NCI-H1930 (cell line): ENCODE data around the gene SLC12A9.
A peak's percentile ranks its signal among the peaks of the same experiment; 100 is the strongest.
"Not testable (repeated sequence)": the region's sequence is repeated elsewhere in the genome, so short reads cannot be mapped to it uniquely, and the experiment has no call there.

Experiments
- DNase-seq, 2 experiments: peaks; one replicate each; lab custom pipeline; 2025; lab: John Stamatoyannopoulos, UW

SLC12A9 gene

GRCh38 chr7:100852048-100852872 lies at the start of gene SLC12A9:
Gene SLC12A9, plus strand, starts transcription at chr7:100852713. Its CDS starts 1,485 bp downstream, at chr7:100854198.
- peak; percentile 80 to 84 for DNase-seq

- DNase-seq: no peak
Observed at GRCh38 chr7:100802951-100803350, 49.6 kb upstream of the SLC12A9 start.

DNA sequence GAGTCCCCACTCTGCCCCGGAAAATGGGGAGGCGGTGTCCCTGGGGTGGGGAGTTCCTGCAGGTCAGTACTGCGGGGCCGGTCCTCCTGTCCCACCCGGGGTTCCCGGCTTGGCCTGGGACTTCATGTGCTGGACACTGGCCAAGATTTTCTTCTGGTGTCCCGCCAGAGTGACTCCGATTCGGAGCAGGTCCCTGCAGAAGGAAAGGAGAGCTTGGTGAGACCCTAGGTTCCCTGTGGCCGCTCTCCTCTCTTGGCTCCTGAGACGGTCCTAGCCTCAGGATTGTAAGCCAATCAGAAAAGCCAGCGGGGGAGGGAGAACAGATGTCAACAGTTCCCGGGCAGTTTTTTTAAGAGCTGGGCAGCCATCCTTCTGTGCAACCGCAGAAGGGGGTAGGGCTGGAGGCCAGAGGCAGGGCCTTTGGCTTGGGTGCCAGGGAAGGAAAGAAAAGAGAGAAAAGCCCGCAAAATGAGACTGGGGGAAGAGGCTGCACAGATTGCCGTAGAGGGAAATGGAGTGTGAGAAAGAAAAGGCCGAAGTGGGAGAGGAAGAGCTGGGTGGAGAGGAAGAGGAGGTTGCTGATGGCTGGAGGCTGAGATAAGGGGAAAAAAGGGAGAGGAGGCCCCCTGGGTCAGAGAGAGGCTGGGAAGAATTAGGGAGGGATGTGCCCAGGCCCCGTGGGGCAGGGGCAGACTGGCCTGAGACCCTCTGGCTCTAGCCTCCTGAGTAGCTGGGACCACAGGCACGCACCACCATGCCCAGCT lies 48.9 kb upstream of the SLC12A9 start:
- DNase-seq: peak; percentile 26 to 48

GRCh38 chr7:100804681-100805431 lies 47.7 kb upstream of the SLC12A9 start:
- DNase-seq: no peak

GRCh38 chr7:100806276-100806675 lies 46.2 kb upstream of the SLC12A9 start:
- no peak for DNase-seq

DNA sequence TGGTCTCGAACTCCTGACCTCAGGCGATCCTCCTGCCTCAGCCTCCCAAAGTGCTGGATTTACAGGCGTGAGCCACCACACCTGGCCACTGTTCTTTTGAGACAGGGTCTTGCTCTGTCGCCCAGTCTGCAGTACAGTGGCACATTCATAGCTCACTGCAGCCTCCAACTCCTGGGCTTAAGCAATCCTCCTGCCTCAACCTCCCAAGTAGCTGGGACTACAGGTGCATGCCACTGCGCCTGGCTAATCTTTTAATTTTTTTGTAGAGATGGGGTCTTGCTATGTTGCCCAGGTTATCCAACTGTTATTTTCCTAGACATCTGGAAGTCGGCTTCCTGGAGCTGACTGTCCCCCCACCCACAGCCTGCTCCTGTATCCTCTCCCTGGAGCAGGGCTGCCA lies 45.6 kb upstream of the SLC12A9 start:
- not testable (repeated sequence) for DNase-seq

DNA sequence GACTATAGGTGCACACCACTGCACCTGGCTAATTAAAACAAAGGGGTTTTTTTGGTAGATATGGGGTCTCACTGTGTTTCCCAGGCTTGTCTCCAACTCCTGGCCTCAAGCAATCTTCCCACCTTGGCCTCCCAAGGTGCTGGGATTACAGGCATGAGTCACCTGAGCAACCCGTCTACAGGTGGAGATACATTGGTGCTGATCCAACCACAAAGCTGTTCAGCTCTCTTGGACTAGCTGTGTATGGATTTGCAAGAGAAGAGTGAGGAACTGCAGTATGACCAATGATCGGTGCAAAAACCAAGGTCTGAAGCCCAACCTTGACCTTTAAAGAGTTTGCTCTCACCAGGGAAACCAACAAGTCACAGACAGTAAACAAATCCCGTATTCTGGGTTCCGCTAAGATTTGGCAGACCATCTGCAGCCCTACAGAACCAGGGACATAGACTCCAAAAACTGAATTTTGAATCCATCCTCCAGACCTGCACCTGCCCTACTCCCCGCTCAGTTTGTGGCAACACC lies 44.1 kb upstream of the SLC12A9 start:
- DNase-seq: no peak

GRCh38 chr7:100811480-100811879 lies 41.0 kb upstream of the SLC12A9 start:
- DNase-seq: no peak

- no peak for DNase-seq
Observed at GRCh38 chr7:100812729-100813128, 39.8 kb upstream of the SLC12A9 start.

- DNase-seq: not testable (repeated sequence)
Observed at GRCh38 chr7:100816515-100816914, 36.0 kb upstream of the SLC12A9 start.

GRCh38 chr7:100817097-100817496 lies 35.4 kb upstream of the SLC12A9 start:
- DNase-seq: no peak

- no peak for DNase-seq
Observed at GRCh38 chr7:100818366-100818765, 34.1 kb upstream of the SLC12A9 start.

- DNase-seq: no peak
Observed at GRCh38 chr7:100818825-100819224, 33.7 kb upstream of the SLC12A9 start.

DNA sequence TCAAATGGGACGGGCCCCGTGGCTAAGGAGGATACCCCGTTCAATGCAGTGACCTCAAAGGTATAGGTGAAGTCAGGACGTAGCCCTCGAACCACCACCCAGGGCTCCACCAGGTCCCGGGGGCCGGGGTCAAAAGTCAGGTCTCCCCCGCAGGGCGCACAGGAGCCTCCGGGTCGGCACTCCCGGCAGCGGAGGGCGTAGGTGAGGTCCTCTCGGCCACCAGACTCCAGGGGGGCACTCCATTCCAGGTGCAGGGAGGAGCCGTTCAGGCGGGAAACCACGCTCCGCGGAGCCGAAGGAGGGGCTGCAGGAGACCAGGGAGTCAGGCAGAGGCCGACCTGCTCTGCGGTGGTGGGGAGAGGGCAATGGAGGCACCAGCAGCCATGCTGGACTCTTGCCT lies 32.9 kb upstream of the SLC12A9 start:
- DNase-seq: no peak

DNA sequence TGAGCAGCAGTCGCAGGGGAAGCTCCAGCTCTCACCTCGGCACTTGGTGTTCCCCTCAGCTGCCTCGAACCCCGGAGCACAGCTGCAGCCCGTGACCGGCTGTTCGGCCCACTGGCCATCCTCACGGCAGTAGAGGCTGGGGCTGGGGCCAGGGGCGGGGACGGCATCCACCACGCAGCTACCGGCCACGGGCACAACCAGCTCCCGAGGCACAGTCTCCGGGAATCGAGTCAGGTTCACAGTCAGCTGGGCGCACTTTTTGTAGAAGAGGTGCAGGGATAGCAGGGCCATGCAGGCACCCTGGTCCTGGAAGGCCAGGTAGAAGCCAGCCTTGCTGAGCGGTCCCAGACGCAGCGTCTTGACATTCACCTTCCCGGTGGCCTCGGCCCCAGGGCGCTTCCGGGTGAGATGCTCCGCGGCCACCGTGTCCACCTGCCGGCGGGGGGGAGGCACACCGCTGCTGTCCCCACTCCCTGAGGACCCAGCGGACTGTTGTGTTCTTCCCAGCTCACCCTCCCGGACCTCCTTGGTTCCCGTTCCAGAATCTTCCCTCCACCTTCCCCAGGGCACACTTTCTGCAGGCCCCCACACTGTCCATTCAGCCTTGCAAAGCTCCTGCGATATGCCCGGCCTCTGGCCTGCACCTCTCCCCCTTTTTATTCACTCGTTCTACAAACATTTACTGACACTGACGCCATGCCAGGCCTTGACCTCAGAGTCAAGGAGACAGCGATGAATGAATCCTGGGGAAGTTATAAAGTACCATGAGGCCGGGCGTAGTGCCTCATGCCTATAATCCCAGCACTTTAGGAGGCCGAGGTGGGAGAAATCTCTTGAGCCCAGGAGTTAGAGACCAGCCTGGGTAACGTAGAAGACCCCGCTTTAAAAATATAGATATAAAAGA lies 30.0 kb upstream of the SLC12A9 start:
- no peak for DNase-seq

GRCh38 chr7:100823140-100823525 lies 29.4 kb upstream of the SLC12A9 start:
- DNase-seq: no peak

GRCh38 chr7:100823534-100823933 lies 29.0 kb upstream of the SLC12A9 start:
- no peak for DNase-seq

DNA sequence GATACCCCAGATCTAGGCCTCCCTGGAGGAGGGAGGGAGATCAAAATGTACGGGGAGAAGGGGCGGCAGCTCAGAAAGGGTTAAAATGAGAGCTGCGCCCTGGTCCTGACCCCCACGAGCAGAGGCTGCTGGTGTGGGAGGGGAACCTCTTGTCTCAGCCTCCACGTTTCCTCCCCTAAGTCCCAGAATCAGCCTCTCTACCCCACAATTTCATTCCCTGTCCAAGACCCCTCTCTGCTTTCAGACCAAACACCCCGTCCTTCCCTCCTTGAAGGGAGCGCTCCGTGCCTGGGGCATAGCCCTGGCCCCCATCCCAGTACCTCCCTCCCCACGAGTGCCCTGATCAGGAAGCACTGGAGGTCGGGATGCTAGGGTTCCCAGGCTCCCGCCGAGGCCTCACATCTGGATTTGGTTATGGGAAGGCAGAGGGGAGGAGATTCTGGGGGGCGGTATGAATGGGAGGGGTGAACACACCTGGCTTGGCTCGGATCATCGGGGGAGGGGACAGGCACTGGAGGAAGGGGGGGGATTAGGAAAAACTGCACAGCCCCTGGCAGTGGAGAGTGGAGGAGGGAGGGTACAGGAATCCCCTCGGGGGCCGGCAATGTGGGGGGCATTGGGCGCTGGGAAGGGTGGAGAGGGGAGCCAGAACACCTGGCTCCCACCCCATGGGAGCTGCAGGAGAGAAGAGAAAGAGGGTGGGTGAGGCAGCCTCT lies 27.9 kb upstream of the SLC12A9 start:
- no peak for DNase-seq

- no peak for DNase-seq
Observed at GRCh38 chr7:100825215-100825671, 27.3 kb upstream of the SLC12A9 start.

DNA sequence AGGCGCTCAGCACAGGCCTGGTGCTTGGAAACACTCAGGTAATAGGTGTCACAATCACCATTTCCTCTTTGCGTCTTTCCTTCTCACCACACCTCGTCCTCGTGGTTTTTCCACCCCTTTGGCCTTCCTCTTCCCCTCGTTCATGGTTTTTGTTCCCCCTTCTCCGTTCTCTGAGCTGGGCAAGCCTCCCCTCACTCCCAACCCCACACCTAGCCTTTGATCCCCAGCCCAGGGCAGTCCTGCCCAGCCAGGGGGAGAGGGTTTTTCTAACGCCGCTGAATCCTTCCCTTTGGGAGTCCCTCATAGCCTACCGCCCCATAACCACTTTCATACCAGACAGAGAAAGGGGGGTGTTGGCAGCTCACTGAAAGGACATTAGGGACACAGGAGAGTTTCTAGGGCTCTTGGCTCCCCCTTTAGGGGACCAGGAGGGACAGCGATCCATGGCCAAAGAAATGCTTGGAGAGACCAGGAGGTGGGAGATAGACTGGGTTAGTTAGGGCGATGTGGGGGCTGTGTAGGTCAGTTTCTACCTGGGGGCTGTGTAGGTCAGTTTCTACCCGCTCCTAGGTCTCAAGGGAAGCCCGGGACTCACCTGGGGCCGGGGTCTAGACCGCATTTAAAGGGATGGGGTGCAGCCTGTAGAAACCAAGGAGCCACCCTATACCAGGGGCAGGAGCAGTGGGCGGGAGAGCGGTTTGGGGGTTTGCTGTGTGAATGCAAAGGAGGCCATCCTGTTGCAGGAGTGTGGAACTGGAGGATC lies 26.6 kb upstream of the SLC12A9 start:
- no peak for DNase-seq
